Smooth muscle cell (in vitro differentiated cells): ENCODE measurements around the gene TGFA. TPM values are rescaled to one million over a fixed set of nuclear protein-coding genes. Genes with fewer than 3 reads are reported as not detected.

Experiments used
- DNase-seq: peaks from one replicate; lab custom pipeline; 2025; ENCODE audit not compliant: unreplicated experiment; lab: John Stamatoyannopoulos, UW
- H2AFZ ChIP-seq: fragments of 200-600 bp; sonication (generic); 2 replicates; pipeline ENCODE4 v1.6.0; 2016; ENCODE audit warnings: antibody characterized with exemption, low read depth, mild to moderate bottlenecking
- H3F3A ChIP-seq: fragments of 200-600 bp; sonication (generic); 2 replicates; pipeline ENCODE4 v1.6.0; 2017; ENCODE audit warnings: antibody characterized with exemption, low read depth
- H3K27ac ChIP-seq: fragments of 200-600 bp; sonication (generic); 2 replicates; pipeline ENCODE4 v1.5.1; 2016; ENCODE audit warnings: low read depth, mild to moderate bottlenecking
- H3K27me3 ChIP-seq: fragments of 200-600 bp; sonication (generic); 2 replicates; pipeline ENCODE4 v1.6.1; 2016; ENCODE audit warnings: low read depth, mild to moderate bottlenecking
- H3K36me3 ChIP-seq: fragments of 200-600 bp; sonication (generic); 2 replicates; pipeline ENCODE4 v1.5.1; 2016; ENCODE audit warnings: low read depth
- H3K4me1 ChIP-seq: fragments of 200-600 bp; sonication (generic); 2 replicates; pipeline ENCODE4 v1.5.1; 2016; ENCODE audit warnings: low read depth
- H3K4me2 ChIP-seq: fragments of 200-600 bp; sonication (generic); 2 replicates; pipeline ENCODE4 v1.6.0; 2016; ENCODE audit warnings: mild to moderate bottlenecking
- H3K4me3 ChIP-seq: fragments of 200-600 bp; sonication (generic); 2 replicates; pipeline ENCODE4 v1.5.1; 2016; ENCODE audit warnings: mild to moderate bottlenecking
- H3K79me2 ChIP-seq: fragments of 200-600 bp; sonication (generic); 2 replicates; pipeline ENCODE4 v1.6.0; 2016; ENCODE audit warnings: low read depth, mild to moderate bottlenecking
- H3K9ac ChIP-seq: fragments of 200-600 bp; sonication (generic); 2 replicates; pipeline ENCODE4 v1.6.0; 2016; ENCODE audit warnings: low read depth
- H3K9me3 ChIP-seq: fragments of 200-600 bp; sonication (generic); replicated peaks from 2 replicates; pipeline ENCODE4 v1.5.1; 2016; ENCODE audit warnings: low read depth
- H4K20me1 ChIP-seq: fragments of 200-600 bp; sonication (generic); 2 replicates; pipeline ENCODE4 v1.6.0; 2016; ENCODE audit warnings: low read depth
- CTCF ChIP-seq: fragments of 200-600 bp; sonication (generic); IDR thresholded peaks from 2 replicates; pipeline ENCODE4 v1.5.1; 2017; ENCODE audit warnings: borderline replicate concordance, mild to moderate bottlenecking, antibody characterized with exemption; ENCODE audit not compliant: insufficient read depth, poor library complexity, severe bottlenecking
- WGBS: methylation state at CpG from one replicate; pipeline ENCODE4 v1.1.7; 2016; ENCODE audit warnings: low lambda C conversion rate; 5-methylcytosine and 5-hydroxymethylcytosine counted together
- polyA plus RNA-seq: library from polyadenylated mRNA; unstranded; fragments of >200 nt; fragmentation: Nextera tagmentation; extraction: Ambion mirVana; gene quantifications from 2 replicates; pipeline ENCODE4 v1.2.1, GENCODE V29; 2016
- total RNA-seq: library from RNA; depleted of rRNA; stranded (reverse); fragments of >200 nt; gene quantifications from 2 replicates; pipeline ENCODE4 v1.2.3, GENCODE V29; 2014

The TGFA gene
- total and polyA plus RNA-seq, 2 experiments from 2014 or later, result 0.21 to 2.4 TPM

- Histone ChIP-seq H3K27ac (no peak overlapping the region), H3K4me2 (no peak overlapping the region), H2AFZ (no peak overlapping the region), H3F3A (no peaks in the 10 kb centered on the region), H4K20me1 (no peaks in the 10 kb centered on the region), H3K79me2 (no peaks in the 10 kb centered on the region), H3K36me3 (no peaks in the 10 kb centered on the region), H3K4me3 (no peak overlapping the region), H3K4me1 (no peaks in the 10 kb centered on the region), H3K27me3 (peaks cover 10% of the 10 kb centered on the region), H3K9ac (no peak overlapping the region), H3K9me3 (no peaks in the 10 kb centered on the region)
- WGBS, result 83% methylated on average over 2 of the region's 2 CpGs
- no peak for TF ChIP-seq CTCF
- no peak for DNase-seq
Measured at GRCh38 chr2:70560040-70560439, 6.4 kb upstream of the TGFA start.

GRCh38 chr2:70558195-70558808, 4.7 kb upstream of the TGFA start:
- Histone ChIP-seq H3K27ac (no peak overlapping the region), H3K9ac (no peak overlapping the region), H3F3A (no peaks in the 10 kb centered on the region), H3K4me3 (no peak overlapping the region), H3K27me3 (peaks cover 26% of the 10 kb centered on the region), H4K20me1 (no peaks in the 10 kb centered on the region), H2AFZ (no peak overlapping the region), H3K4me2 (no peak overlapping the region), H3K4me1 (peaks cover 4% of the 10 kb centered on the region), H3K79me2 (no peaks in the 10 kb centered on the region), H3K36me3 (no peaks in the 10 kb centered on the region), H3K9me3 (no peaks in the 10 kb centered on the region)
- no peak for DNase-seq
- TF ChIP-seq CTCF, result no peak
- WGBS, result 62% methylated on average over 5 of the region's 5 CpGs

- no peaks in the 10 kb centered on the region for H3K9me3 ChIP-seq
- no peaks in the 10 kb centered on the region for H3K79me2 ChIP-seq
- no peaks in the 10 kb centered on the region for H4K20me1 ChIP-seq
- no peaks in the 10 kb centered on the region for H3K36me3 ChIP-seq
- H3F3A ChIP-seq, result peaks cover 2% of the 10 kb centered on the region
- H3K27me3 ChIP-seq, result peaks cover 36% of the 10 kb centered on the region
- H3K4me2 ChIP-seq, result no peak overlapping the region
- no peak overlapping the region for H3K4me3 ChIP-seq
- WGBS, result 75% methylated on average over 6 of the region's 6 CpGs
- no peak overlapping the region for H3K27ac ChIP-seq
- no peak overlapping the region for H2AFZ ChIP-seq
- H3K4me1 ChIP-seq, result peaks cover 13% of the 10 kb centered on the region
- no peak for DNase-seq
- H3K9ac ChIP-seq, result no peak overlapping the region
- no peak for TF ChIP-seq CTCF
Measured at GRCh38 chr2:70557171-70557838, 3.7 kb upstream of the TGFA start.

- TF ChIP-seq CTCF, result no peak
- H3K79me2 ChIP-seq, result no peaks in the 10 kb centered on the region
- H3K27me3 ChIP-seq, result peaks cover 42% of the 10 kb centered on the region
- no peak overlapping the region for H2AFZ ChIP-seq
- H3K4me1 ChIP-seq, result peaks cover 13% of the 10 kb centered on the region
- H3F3A ChIP-seq, result peaks cover 6% of the 10 kb centered on the region
- H3K4me2 ChIP-seq, result no peak overlapping the region
- H3K4me3 ChIP-seq, result no peak overlapping the region
- no peak overlapping the region for H3K9ac ChIP-seq
- no peak for DNase-seq
- WGBS, result 87% methylated on average over 2 of the region's 2 CpGs
- H3K9me3 ChIP-seq, result no peaks in the 10 kb centered on the region
- no peak overlapping the region for H3K27ac ChIP-seq
- no peaks in the 10 kb centered on the region for H3K36me3 ChIP-seq
- no peaks in the 10 kb centered on the region for H4K20me1 ChIP-seq
Measured at GRCh38 chr2:70556608-70557007, 3.0 kb upstream of the TGFA start.
